H1 (cell line): ENCODE results near the gene CAD. TPM values are rescaled to one million over a fixed set of nuclear protein-coding genes. Genes with fewer than 3 reads are reported as not detected.
A peak's percentile ranks its signal among the peaks of the same experiment; 100 is the strongest.

Experiments
- CTCF ChIA-PET: fragments of 300-600 bp; sonication (Branson Sonifier 250); formaldehyde crosslinking; loops from one replicate; lab custom pipeline; 2021; ENCODE audit not compliant: partially characterized antibody; lab: Charles Lee
- POLR2A ChIA-PET: fragments of 300-600 bp; sonication (Branson Sonifier 250); formaldehyde crosslinking; loops from one replicate; lab custom pipeline; 2021; ENCODE audit warnings: inconsistent platforms; ENCODE audit not compliant: partially characterized antibody; lab: Charles Lee
- DNase-seq, 2 experiments: peaks; one replicate each; pipeline versions ENCODE4 v3.0.0 to v3.0.0-alpha.2; 2010 to 2022; ENCODE audit warnings: low spot score in 2 of 2, low read depth in 1 of 2, mixed read lengths in 1 of 2
- FAIRE-seq: peaks from 2 replicates; lab custom pipeline; 2011; peaks lifted over from hg19 to GRCh38; lab: Jason Lieb, UNC
- H2AFZ ChIP-seq: 2 replicates; pipeline ENCODE4 v1.8.1; 2012; ENCODE audit warnings: low read length, inconsistent platforms
- H2AK5ac ChIP-seq: 2 replicates; pipeline ENCODE4 v1.6.1; 2013; ENCODE audit warnings: low read depth, low read length
- H2BK120ac ChIP-seq: replicated peaks from 2 replicates; pipeline ENCODE3; 2013; ENCODE audit warnings: low read depth, low read length, inconsistent platforms
- H2BK12ac ChIP-seq: 2 replicates; pipeline ENCODE4 v1.6.1; 2013; ENCODE audit warnings: low read depth, low read length
- H2BK15ac ChIP-seq: 2 replicates; pipeline ENCODE4 v1.6.1; 2013; ENCODE audit warnings: low read length
- H2BK20ac ChIP-seq: 2 replicates; pipeline ENCODE4 v1.6.1; 2013; ENCODE audit warnings: low read length
- H2BK5ac ChIP-seq: 2 replicates; pipeline ENCODE4 v1.6.1; 2013; ENCODE audit warnings: low read depth, low read length
- H3K14ac ChIP-seq: 2 replicates; pipeline ENCODE4 v1.6.1; 2013; ENCODE audit warnings: inconsistent platforms; ENCODE audit not compliant: insufficient read length
- H3K18ac ChIP-seq: 2 replicates; pipeline ENCODE4 v1.6.1; 2013; ENCODE audit warnings: low read length; ENCODE audit errors: extremely low read depth
- H3K23ac ChIP-seq: 2 replicates; pipeline ENCODE4 v1.6.1; 2013; ENCODE audit warnings: inconsistent platforms; ENCODE audit not compliant: insufficient read length
- H3K23me2 ChIP-seq: 2 replicates; pipeline ENCODE4 v1.6.1; 2013; ENCODE audit warnings: low read depth, low read length
- H3K27ac ChIP-seq: 2 replicates; pipeline ENCODE4 v1.6.1; 2011; ENCODE audit warnings: low read depth, low read length, inconsistent platforms
- H3K27me3 ChIP-seq, 4 experiments: replicated peaks in 1 of 4; 1 replicate in 1 of 4; 2 replicates in 3 of 4; pipeline versions ENCODE4 v1.6.1 to v1.8.1; 2011 to 2013; ENCODE audit warnings: low read length in 3 of 4, mild to moderate bottlenecking in 3 of 4, inconsistent platforms in 2 of 4, mixed read lengths in 2 of 4, moderate library complexity in 1 of 4; ENCODE audit not compliant: control insufficient read depth in 3 of 4, insufficient read depth in 3 of 4; ENCODE audit errors: extremely low read depth in 1 of 4
- H3K36me3 ChIP-seq, 4 experiments: 2 replicates each; pipeline versions ENCODE4 v1.6.1 to v1.8.1; 2011 to 2013; ENCODE audit warnings: mild to moderate bottlenecking in 4 of 4, low read length in 3 of 4, moderate library complexity in 2 of 4, control low read depth in 1 of 4, inconsistent platforms in 1 of 4; ENCODE audit not compliant: insufficient read depth in 4 of 4, control insufficient read depth in 2 of 4
- H3K4ac ChIP-seq: replicated peaks from 2 replicates; pipeline ENCODE3; 2013; ENCODE audit warnings: low read length, low read depth, mixed read lengths, inconsistent platforms; ENCODE audit not compliant: insufficient read length
- H3K4me1 ChIP-seq, 4 experiments: replicated peaks in 1 of 4; 1 replicate in 1 of 4; 2 replicates in 3 of 4; pipeline versions ENCODE4 v1.6.1 to v1.8.1; 2011 to 2013; ENCODE audit warnings: low read length in 3 of 4, inconsistent platforms in 2 of 4, mixed read lengths in 1 of 4; ENCODE audit not compliant: insufficient read depth in 4 of 4, control insufficient read depth in 3 of 4
- H3K4me2 ChIP-seq, 2 experiments: 2 replicates each; pipeline versions ENCODE4 v1.6.1 to v1.8.1; 2011 to 2013; ENCODE audit warnings: low read depth in 2 of 2, low read length in 2 of 2, control low read depth in 1 of 2, inconsistent platforms in 1 of 2, mild to moderate bottlenecking in 1 of 2; ENCODE audit not compliant: insufficient read depth in 1 of 2
- H3K4me3 ChIP-seq, 4 experiments: fragments of 200-600, 300-600 bp in 1 of 4; sonication (generic), shearing (Covaris generic), sonication (Bioruptor Twin) in 1 of 4; 2 replicates each; pipeline versions ENCODE4 v1.5.1 to v1.8.1; 2011 to 2016; ENCODE audit warnings: low read length in 4 of 4, low read depth in 3 of 4, control low read depth in 2 of 4, inconsistent platforms in 2 of 4, mild to moderate bottlenecking in 2 of 4, mixed read lengths in 1 of 4, moderate library complexity in 1 of 4; ENCODE audit not compliant: insufficient read depth in 2 of 4; ENCODE audit errors: extremely low read depth in 1 of 4
- H3K56ac ChIP-seq: replicated peaks from 2 replicates; pipeline ENCODE3; 2013; ENCODE audit warnings: low read depth, mild to moderate bottlenecking, mixed read lengths, low read length, inconsistent platforms; ENCODE audit not compliant: insufficient read length
- H3K79me1 ChIP-seq: 2 replicates; pipeline ENCODE4 v1.6.1; 2013; ENCODE audit warnings: low read depth, low read length, control low read depth
- H3K79me2 ChIP-seq, 2 experiments: 2 replicates each; pipeline versions ENCODE4 v1.6.1 to v1.8.1; 2012 to 2013; ENCODE audit warnings: low read length in 2 of 2, mild to moderate bottlenecking in 2 of 2, inconsistent platforms in 1 of 2; ENCODE audit not compliant: insufficient read depth in 2 of 2, control insufficient read depth in 1 of 2
- H3K9ac ChIP-seq, 4 experiments: replicated peaks in 1 of 4; 1 replicate in 1 of 4; 2 replicates in 3 of 4; pipeline versions ENCODE4 v1.6.1 to v1.8.1; 2011 to 2013; ENCODE audit warnings: low read depth in 3 of 4, low read length in 3 of 4, control low read depth in 2 of 4, mild to moderate bottlenecking in 2 of 4, moderate library complexity in 2 of 4, inconsistent platforms in 1 of 4; ENCODE audit errors: extremely low read depth in 1 of 4
- H3K9me3 ChIP-seq, 2 experiments: 2 replicates each; pipeline versions ENCODE4 v1.6.1 to v1.8.1; 2012 to 2013; ENCODE audit warnings: mild to moderate bottlenecking in 2 of 2, moderate library complexity in 2 of 2, control low read depth in 1 of 2, inconsistent platforms in 1 of 2, low read depth in 1 of 2, low read length in 1 of 2, mixed read lengths in 1 of 2; ENCODE audit not compliant: insufficient read depth in 2 of 2
- H4K20me1 ChIP-seq, 2 experiments: replicated peaks in 1 of 2; 2 replicates each; pipeline versions ENCODE3 to v1.8.1; 2011 to 2013; ENCODE audit warnings: inconsistent platforms in 2 of 2, low read length in 2 of 2, mild to moderate bottlenecking in 1 of 2; ENCODE audit not compliant: insufficient read depth in 2 of 2, control insufficient read depth in 1 of 2
- H4K5ac ChIP-seq: 2 replicates; pipeline ENCODE4 v1.6.1; 2013; ENCODE audit warnings: low read length, low read depth, mixed read lengths, inconsistent platforms; ENCODE audit not compliant: insufficient read length
- H4K8ac ChIP-seq: 2 replicates; pipeline ENCODE4 v1.8.0; 2013; ENCODE audit warnings: mild to moderate bottlenecking, moderate library complexity, low read length, inconsistent platforms; ENCODE audit not compliant: insufficient read depth; ENCODE audit errors: extremely low read depth
- H4K91ac ChIP-seq: replicated peaks from 2 replicates; pipeline ENCODE3; 2013; ENCODE audit warnings: low read length, mixed read lengths, inconsistent platforms; ENCODE audit not compliant: insufficient read length
- BCL11A ChIP-seq, 2 experiments: IDR thresholded peaks; one replicate each; pipeline ENCODE4 v1.6.1; 2011; ENCODE audit warnings: low read depth in 2 of 2, low read length in 2 of 2, mild to moderate bottlenecking in 2 of 2
- WGBS, 2 experiments: shearing (Covaris generic) in 1 of 2; methylation state at CpG; one replicate each; pipeline versions ENCODE4 v1.1.6 to v1.1.7; 2013 to 2015; ENCODE audit warnings: low lambda C conversion rate in 2 of 2, mixed read lengths in 2 of 2, inconsistent platforms in 1 of 2, low coverage in 1 of 2, missing lambda C conversion rate in 1 of 2; ENCODE audit not compliant: insufficient replicate concordance in 2 of 2, insufficient coverage in 1 of 2, insufficient read length in 1 of 2; ENCODE audit errors: extremely low coverage in 1 of 2, missing lambda C conversion rate in 1 of 2; 5-methylcytosine and 5-hydroxymethylcytosine counted together
- polyA plus RNA-seq, 7 experiments: library from polyadenylated mRNA; depleted of rRNA in 3 of 7; stranded (reverse) in 5 of 7; unstranded in 2 of 7; fragments of >200 nt in 5 of 7; fragments of 200-250 nt in 2 of 7; gene quantifications; 1 replicate in 5 of 7; 2 replicates in 1 of 7; 4 replicates in 1 of 7; pipeline versions ENCODE4 v1.2.1 to v1.2.3, GENCODE V29; 2011 to 2013; ENCODE audit warnings: missing spikeins in 2 of 7, mixed read lengths in 2 of 7
- total RNA-seq: library from RNA; stranded (reverse); fragmentation: NEBNext Ultra II Directional; extraction: Animal tissue kit (Norgen Biotek cat#: 25700); gene quantifications from 2 replicates; pipeline ENCODE4 v1.2.1, GENCODE V29; 2021

The CAD gene
- total and polyA plus RNA-seq, 2 of the 8 experiments (the other 6 are each of a cell fraction or from before 2014, with no cell fraction given): 130 to 146 TPM

DNA sequence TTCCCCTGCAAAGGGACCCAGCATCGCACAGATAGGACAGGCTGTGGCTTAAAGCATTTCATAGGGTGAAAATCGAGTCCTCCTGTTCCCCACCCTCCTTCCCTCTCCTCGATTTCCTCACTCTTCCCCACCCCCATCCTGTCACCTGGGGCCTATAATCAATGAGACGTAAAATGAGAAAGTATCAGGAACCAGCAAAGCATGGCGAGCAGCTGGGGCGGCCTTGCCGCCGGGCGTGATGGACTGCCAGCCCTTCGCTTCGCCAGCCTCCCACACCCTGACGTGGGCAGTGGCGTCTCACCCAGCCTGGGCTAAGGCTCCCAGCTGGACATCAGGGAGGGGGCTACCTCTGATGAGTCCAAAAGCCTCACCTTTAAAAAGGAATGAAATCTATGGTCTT is 34.6 kb downstream of the CAD start:
- no peak overlapping the region for H4K91ac ChIP-seq
- 83% methylated on average over 13 of the region's 13 CpGs; no CpG with 5 or more reads in 1 of the 2 experiments for WGBS, 2 experiments

More for the DNA sequence above, 34.6 kb downstream of the CAD start:
- ChIA-PET CTCF (interaction anchor here (0.6 to 8.3 kb wide), 18 partner anchors 10 to 178 kb away, joined by 3 to 180 read pairs (median 5); partner anchors contain the start of genes DNAJC5G, KHK, TRIM54 and UCN), POLR2A (interaction anchor here (1.0 to 32.6 kb wide), 9 partner anchors 8 to 56 kb away, joined by 4 to 835 read pairs (median 9); partner anchors contain the start of genes ATRAID, CAD, DNAJC5G and SLC30A3)
- peak overlapping the region; percentile 73; the same call in 1 of the 2 replicates for H2BK15ac ChIP-seq
- no peak for FAIRE-seq
- no peak overlapping the region for H3K4me3 ChIP-seq
- H3K27ac ChIP-seq: no peak overlapping the region
- no peaks in the 10 kb centered on the region for H3K79me2 ChIP-seq
- no peak for TF ChIP-seq BCL11A (IDR thresholded peaks at IDR 0.05; ENCODE audit: low read depth in 2 of 2, low read length in 2 of 2)
- TF ChIP-seq, all 59 proteins: peak for 0
- H2BK120ac ChIP-seq: no peak overlapping the region
- H2BK5ac ChIP-seq: no peak overlapping the region
- peaks cover 2 to 11% (median 6%) of the 10 kb centered on the region in 4 experiments for H3K4me1 ChIP-seq
- H3K56ac ChIP-seq: no peak overlapping the region
- no peaks in the 10 kb centered on the region for H3K9me3 ChIP-seq
- H2BK12ac ChIP-seq: 0 out of 2 replicates have a peak overlapping the region, but pooled peaks have one; percentile 11
- H3K23me2 ChIP-seq: no peaks in the 10 kb centered on the region; the same call in 1 of the 2 replicates
- H2AFZ ChIP-seq: no peak overlapping the region
- no peaks in the 10 kb centered on the region for H3K36me3 ChIP-seq
- H4K5ac ChIP-seq: no peak overlapping the region
- no peak overlapping the region for H2BK20ac ChIP-seq
- no peak overlapping the region for H3K18ac ChIP-seq
- peaks cover 0 to 3% of the 10 kb centered on the region in 2 experiments for H4K20me1 ChIP-seq
- no peak overlapping the region for H3K14ac ChIP-seq
- H3K79me1 ChIP-seq: no peaks in the 10 kb centered on the region
- no peak overlapping the region for H2AK5ac ChIP-seq
- H3K9ac ChIP-seq: peak overlapping the region in 1 of 4 experiments; percentile 27; a peak in 1 of 7 replicates
- no peak overlapping the region for H3K4ac ChIP-seq
- H4K8ac ChIP-seq: no peak overlapping the region
- H3K4me2 ChIP-seq: no peak overlapping the region; a peak in 1 of 4 replicates
- H3K27me3 ChIP-seq: peaks cover 0 to 6% (median 2%) of the 10 kb centered on the region in 4 experiments; a peak in 5 of 7 replicates
- no peak for DNase-seq
- no peak overlapping the region for H3K23ac ChIP-seq
